ENCODE data around the gene ACADL.

GRCh38 chr2:210195101-210195852, 30.0 kb downstream of the ACADL start:
- peak; percentile 67 to 72 (median 70) for TF ChIP-seq CTCF (IDR thresholded peaks at IDR 0.05)
- no peak for TF ChIP-seq EP300 (IDR thresholded peaks at IDR 0.05)
- no peak for TF ChIP-seq POLR2A (IDR thresholded peaks at IDR 0.05)

Data from gastroesophageal sphincter (tissue), 3 donors.